NCI-H748 treated with DMSO at 0.1 percent for 48 hours (cell line): ENCODE data around the gene EMC9.
"Not testable (repeated sequence)": the region's sequence is repeated elsewhere in the genome, so short reads cannot be mapped to it uniquely, and the experiment has no call there.

Experiments
- DNase-seq: peaks from one replicate; lab custom pipeline; 2025; lab: John Stamatoyannopoulos, UW

EMC9 gene

GRCh38 chr14:24108336-24108874, 33.0 kb downstream of the EMC9 start:
- no peak for DNase-seq

DNA sequence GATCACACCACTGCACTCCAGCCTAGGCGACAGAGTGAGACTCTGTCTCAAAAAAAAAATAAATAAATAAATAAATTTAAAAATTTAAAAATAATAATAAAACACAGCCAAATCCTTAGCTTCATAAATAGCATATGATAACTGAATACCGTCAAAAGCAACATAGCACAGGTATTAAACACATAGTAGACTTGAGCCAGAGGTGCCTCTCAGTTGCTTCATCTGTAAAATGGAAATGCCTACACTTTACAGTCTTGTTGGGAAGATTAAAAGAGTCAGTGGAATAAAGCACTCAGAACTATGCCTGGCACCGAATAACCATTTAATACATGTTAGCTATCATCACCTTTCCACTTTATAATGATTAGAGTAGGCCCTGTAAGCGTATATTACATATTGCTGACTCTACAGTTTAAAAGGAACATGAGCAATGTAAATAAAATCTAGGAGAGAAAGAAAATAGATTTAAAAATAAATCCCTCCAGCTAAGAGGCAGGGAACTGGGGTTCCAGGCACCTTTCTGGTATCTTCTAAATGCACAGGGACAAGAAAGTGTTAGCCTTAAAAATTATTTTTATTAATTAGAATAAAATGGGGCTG, 34.6 kb downstream of the EMC9 start:
- DNase-seq: no peak

DNA sequence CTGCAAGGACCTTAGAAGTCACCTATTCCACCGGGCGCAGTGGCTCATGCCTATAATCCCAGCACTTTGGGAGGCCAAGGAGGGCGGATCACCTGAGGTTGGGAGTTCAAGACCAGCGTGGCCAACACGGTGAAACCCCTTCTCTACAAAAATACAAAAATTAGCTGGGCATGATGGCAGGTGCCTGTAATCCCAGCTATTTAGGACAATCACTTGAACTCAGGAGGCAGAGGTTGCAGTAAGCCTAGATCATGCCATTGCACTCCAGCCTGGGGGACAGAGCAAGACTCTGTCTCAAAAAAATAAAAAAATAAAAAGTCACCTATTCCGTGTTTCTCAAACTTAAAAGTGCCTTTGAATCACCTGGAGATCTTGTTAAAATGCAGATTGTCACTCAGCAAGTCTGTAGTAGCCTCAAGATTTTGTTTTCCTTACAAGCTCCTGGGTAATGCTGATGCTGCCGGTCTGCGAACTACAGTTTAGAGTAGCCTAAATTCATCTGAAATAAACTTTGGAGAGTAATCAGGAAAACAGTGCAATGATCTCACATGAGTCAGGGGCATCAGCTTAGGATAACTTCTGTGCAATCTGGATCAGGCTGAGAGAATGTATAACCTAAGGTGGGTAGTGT, 35.7 kb downstream of the EMC9 start:
- DNase-seq: not testable (repeated sequence)

DNA sequence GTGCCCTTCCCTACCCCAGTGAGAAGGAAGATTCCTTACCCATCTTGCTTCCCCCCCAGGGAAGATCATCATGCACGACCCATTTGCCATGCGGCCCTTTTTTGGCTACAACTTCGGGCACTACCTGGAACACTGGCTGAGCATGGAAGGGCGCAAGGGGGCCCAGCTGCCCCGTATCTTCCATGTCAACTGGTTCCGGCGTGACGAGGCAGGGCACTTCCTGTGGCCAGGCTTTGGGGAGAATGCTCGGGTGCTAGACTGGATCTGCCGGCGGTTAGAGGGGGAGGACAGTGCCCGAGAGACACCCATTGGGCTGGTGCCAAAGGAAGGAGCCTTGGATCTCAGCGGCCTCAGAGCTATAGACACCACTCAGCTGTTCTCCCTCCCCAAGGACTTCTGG, 37.9 kb downstream of the EMC9 start:
- DNase-seq: no peak

- no peak for DNase-seq
These were observed 38.9 kb downstream of the EMC9 start for GRCh38 chr14:24102357-24103048.

DNA sequence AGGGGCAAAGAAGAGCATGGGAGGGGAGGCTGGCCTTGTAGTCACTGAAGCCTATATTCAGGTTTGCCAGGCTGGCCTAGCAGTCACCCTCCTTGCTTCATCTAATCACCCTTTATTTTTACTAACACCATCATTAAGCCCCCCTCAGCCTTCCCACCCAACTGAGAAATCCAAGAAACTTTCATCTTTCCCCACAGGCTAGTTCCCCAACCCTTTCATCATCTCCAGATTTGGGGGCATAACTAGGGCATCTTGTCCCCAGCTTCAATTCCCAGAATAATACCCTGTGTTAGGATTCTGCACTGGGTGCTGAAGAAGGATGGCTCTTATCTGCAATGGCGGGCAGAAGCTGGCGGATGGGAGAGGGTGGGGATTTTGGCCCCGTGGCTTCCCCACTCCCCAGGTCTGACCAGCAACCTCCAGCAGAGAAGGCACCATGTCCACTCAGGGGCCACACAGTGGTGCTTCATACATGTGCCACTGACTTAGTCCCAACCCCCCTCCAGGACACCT, 40.4 kb downstream of the EMC9 start:
- no peak for DNase-seq

GRCh38 chr14:24100197-24100981, 41.0 kb downstream of the EMC9 start:
- DNase-seq: no peak

GRCh38 chr14:24098927-24099813, 42.2 kb downstream of the EMC9 start:
- no peak for DNase-seq

GRCh38 chr14:24098229-24098926, 43.0 kb downstream of the EMC9 start:
- DNase-seq: no peak

- no peak for DNase-seq
These were observed 44.7 kb downstream of the EMC9 start for GRCh38 chr14:24096545-24097181.

GRCh38 chr14:24095271-24096068, 45.9 kb downstream of the EMC9 start:
- DNase-seq: no peak

- DNase-seq: no peak
These were observed 46.5 kb downstream of the EMC9 start for GRCh38 chr14:24094841-24095270.

DNA sequence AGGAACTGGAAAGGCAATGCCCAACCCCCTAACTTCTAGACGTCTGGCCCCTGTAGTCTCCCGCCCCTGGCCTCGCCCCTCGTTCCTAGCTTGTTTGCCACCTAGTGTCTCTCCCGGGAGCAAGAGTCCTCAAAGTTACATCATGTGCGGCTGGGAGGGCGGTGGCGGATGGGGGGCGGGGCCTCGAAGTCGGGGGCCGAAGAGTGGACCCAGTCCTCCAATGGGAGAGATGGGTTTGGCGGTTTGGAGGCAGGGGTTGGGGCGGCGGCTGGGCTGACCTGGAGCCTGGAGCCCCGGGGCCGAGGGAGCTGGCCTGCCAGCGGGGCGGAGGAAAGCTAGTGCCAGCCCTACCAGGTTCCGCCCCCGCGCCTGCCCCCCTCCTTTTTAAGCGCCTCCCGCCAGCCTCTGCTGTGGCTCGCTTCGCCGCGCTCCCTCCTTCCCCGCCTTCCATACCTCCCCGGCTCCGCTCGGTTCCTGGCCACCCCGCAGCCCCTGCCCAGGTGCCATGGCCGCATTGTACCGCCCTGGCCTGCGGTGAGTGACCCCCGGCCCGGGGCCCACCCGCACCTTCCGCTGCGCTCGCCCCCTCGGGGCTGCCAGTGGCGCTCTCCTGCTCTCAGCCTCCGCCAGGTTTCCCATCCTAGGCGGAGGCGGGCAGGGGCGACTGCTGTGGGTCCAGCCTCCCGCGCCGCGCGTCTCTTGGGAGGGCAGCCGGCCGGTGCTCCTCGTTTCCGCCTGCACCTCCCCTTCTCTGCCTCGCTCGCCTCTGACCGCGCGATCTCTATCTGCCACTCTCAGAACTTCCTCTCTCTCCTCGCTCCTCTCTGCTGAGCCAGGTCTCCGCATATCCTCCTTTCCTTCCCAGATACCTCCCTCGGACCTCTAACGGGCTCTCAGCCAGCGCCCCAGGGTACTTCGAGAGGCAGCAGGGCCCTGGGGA, 47.2 kb downstream of the EMC9 start, which contains the start of gene PCK2:
PCK2 (plus strand) TSS at position 411 of the 940 bp plus-strand sequence; CDS start at position 506, 95 bp downstream.
- peak; percentile 84 for DNase-seq

- DNase-seq: no peak
These were observed 48.0 kb downstream of the EMC9 start for GRCh38 chr14:24093207-24093900.

DNA sequence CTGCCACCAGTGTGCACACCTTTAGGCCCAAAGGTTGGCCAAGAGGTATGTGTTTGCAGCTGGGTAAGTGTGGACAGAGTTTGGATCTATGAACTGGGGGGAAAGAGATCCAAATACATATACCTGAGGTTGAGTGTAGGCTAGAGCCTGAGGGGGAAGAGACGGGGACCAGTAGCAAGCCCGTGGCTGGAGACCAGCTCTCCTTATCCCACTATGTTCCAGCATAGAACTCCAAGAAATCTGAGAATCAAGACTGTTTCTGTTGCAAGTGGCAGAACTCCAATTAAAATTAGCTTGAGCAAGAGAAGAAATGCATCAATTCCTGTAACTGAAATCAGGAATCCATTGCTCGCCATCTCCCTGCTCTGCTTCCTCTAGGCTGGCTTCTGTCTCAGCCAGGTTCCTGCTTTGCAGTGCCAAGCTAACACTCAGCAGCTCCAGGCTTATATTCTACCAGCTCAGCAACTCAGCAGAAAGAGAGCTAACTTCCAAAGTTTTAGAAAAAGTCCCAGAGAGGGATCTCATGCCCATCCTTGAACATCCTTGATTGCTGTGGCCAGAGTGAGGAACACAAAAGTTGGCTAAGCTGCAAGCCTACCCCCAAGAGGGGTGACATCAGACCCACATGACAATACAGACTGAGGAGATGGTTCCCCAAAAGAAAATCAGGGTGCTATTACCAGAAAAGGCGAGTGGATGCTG, 48.7 kb downstream of the EMC9 start:
- no peak for DNase-seq

DNA sequence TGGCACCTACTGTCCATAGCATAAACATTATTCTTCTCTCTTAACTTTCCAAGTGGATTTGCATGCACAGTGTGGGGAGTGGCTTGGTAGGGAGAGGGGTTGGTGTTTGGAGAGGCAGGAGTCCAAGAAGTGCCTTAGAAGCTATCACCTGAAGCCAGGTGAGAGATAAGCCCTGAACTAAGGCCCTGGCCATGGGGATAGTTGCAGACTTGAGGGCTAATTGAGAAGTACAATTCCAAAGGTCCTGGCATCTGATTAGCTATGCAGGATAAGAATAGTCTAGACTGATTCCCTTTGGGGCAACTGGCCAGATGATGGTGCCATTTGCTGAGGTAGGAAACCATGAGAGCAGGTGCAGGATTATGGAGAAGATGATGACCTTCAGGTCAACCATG, 49.3 kb downstream of the EMC9 start:
- DNase-seq: no peak

- DNase-seq: no peak
These were observed 51.5 kb downstream of the EMC9 start for GRCh38 chr14:24089890-24090289.
